Measurements from ENCODE around the gene FAM181A.

Gene FAM181A

GRCh38 chr14:93901813-93902212, 25.3 kb upstream of the FAM181A start:
- no peak for DNase-seq (ENCODE audit: low read depth, low spot score)
- ChIA-PET CTCF (no interaction called here), POLR2A (no interaction called here)
- no peak overlapping the region for H3K4me3 ChIP-seq (ENCODE audit: low read depth, low read length)
- TF ChIP-seq CTCF (IDR thresholded peaks at IDR 0.05; ENCODE audit: insufficient read depth, low read length, missing control alignments), result no peak

- H3K4me3 ChIP-seq (ENCODE audit: low read depth, low read length), result no peak overlapping the region
- ChIA-PET CTCF (interaction anchor here (2.0 kb wide), 1 partner anchor 248 kb away, joined by 12 read pairs; no protein-coding TSS in a partner anchor), POLR2A (no interaction called here)
- no peak for TF ChIP-seq CTCF (IDR thresholded peaks at IDR 0.05; ENCODE audit: insufficient read depth, low read length, missing control alignments)
- no peak for DNase-seq (ENCODE audit: low read depth, low spot score)
Measured at GRCh38 chr14:93902619-93903307, 24.4 kb upstream of the FAM181A start.

- ChIA-PET CTCF (interaction anchor here (1.6 to 2.0 kb wide), 2 partner anchors 8 to 249 kb away, joined by 5 to 12 read pairs; no protein-coding TSS in a partner anchor), POLR2A (no interaction called here)
- peak; percentile 44 for TF ChIP-seq CTCF (IDR thresholded peaks at IDR 0.05; ENCODE audit: insufficient read depth, low read length, missing control alignments)
- no peak overlapping the region for H3K4me3 ChIP-seq (ENCODE audit: low read depth, low read length)
- DNase-seq (ENCODE audit: low read depth, low spot score), result no peak
Measured at GRCh38 chr14:93903342-93904184, 23.6 kb upstream of the FAM181A start.

- no peak for DNase-seq (ENCODE audit: low read depth, low spot score)
- H3K4me3 ChIP-seq (ENCODE audit: low read depth, low read length), result no peak overlapping the region
- TF ChIP-seq CTCF (IDR thresholded peaks at IDR 0.05; ENCODE audit: insufficient read depth, low read length, missing control alignments), result no peak
- ChIA-PET POLR2A (no interaction called here), CTCF (interaction anchor here (1.0 to 1.6 kb wide), 4 partner anchors 10 to 251 kb away, joined by 4 to 9 read pairs (median 4); no protein-coding TSS in a partner anchor)
Measured at GRCh38 chr14:93905623-93906022, 21.5 kb upstream of the FAM181A start.

GRCh38 chr14:93906341-93907329, 20.5 kb upstream of the FAM181A start:
- TF ChIP-seq CTCF (IDR thresholded peaks at IDR 0.05; ENCODE audit: insufficient read depth, low read length, missing control alignments), result peak; percentile 73
- H3K4me3 ChIP-seq (ENCODE audit: low read depth, low read length), result no peak overlapping the region
- CTCF ChIA-PET, result interaction anchor here (0.7 to 1.4 kb wide), 5 partner anchors 9 to 252 kb away, joined by 3 to 5 read pairs (median 3); no protein-coding TSS in a partner anchor
- POLR2A ChIA-PET, result no interaction called here
- DNase-seq (ENCODE audit: low read depth, low spot score), result no peak

All from AG04449 (cell line).